Measurements from ENCODE around the gene TNFRSF12A. TPM values are rescaled to one million over a fixed set of nuclear protein-coding genes. Genes with fewer than 3 reads are reported as not detected.

The TNFRSF12A gene
- total RNA-seq, 4 donors from 2014 or later, result 11.7 to 60.0 (median 23.6) TPM

- 90 to 91% methylated on average over 17 to 18 of the region's 18 CpGs for WGBS, 2 donors
- no peak for TF ChIP-seq CTCF (IDR thresholded peaks at IDR 0.05)
- DNase-seq (ENCODE audit: low spot score in 2 of 2), result no peak
- intact Hi-C loops (cut with DNase I; ENCODE audit: low total_unique reads), result no loop called here
- H3K4me3 ChIP-seq (ENCODE audit: low read depth, poor library complexity, severe bottlenecking), result no peak overlapping the region
These were observed 5.1 kb downstream of the TNFRSF12A start for GRCh38 chr16:3025032-3026002.

- no peak overlapping the region for H3K4me3 ChIP-seq (ENCODE audit: low read depth, poor library complexity, severe bottlenecking)
- WGBS, 2 donors, result 92 to 94% methylated on average over 8 of the region's 8 CpGs
- intact Hi-C loops (cut with DNase I; ENCODE audit: low total_unique reads), result no loop called here
- no peak for DNase-seq (ENCODE audit: low spot score in 2 of 2)
- no peak for TF ChIP-seq POLR2A (IDR thresholded peaks at IDR 0.05)
- no peak for TF ChIP-seq CTCF (IDR thresholded peaks at IDR 0.05)
These were observed 5.8 kb downstream of the TNFRSF12A start for GRCh38 chr16:3026003-3026378.

- intact Hi-C loops (cut with DNase I; ENCODE audit: low total_unique reads), result no loop called here
- no peak for DNase-seq (ENCODE audit: low spot score in 2 of 2)
- no peak overlapping the region for H3K4me3 ChIP-seq (ENCODE audit: low read depth, poor library complexity, severe bottlenecking)
- TF ChIP-seq CTCF (IDR thresholded peaks at IDR 0.05) (no peak), POLR2A (IDR thresholded peaks at IDR 0.05) (no peak)
- 95 to 96% methylated on average over 19 to 22 of the region's 24 CpGs for WGBS, 2 donors
These were observed 6.7 kb downstream of the TNFRSF12A start for GRCh38 chr16:3026609-3027488.

- H3K4me3 ChIP-seq (ENCODE audit: low read depth, poor library complexity, severe bottlenecking), result no peak overlapping the region
- 90 to 96% methylated on average over 8 of the region's 8 CpGs for WGBS, 2 donors
- intact Hi-C loops (cut with DNase I; ENCODE audit: low total_unique reads), result no loop called here
- TF ChIP-seq CTCF (IDR thresholded peaks at IDR 0.05) (no peak), POLR2A (IDR thresholded peaks at IDR 0.05) (no peak)
- DNase-seq (ENCODE audit: low spot score in 2 of 2), result no peak
These were observed 7.3 kb downstream of the TNFRSF12A start for GRCh38 chr16:3027489-3027795.

- DNase-seq (ENCODE audit: low spot score in 2 of 2), result peak; percentile 59 to 94
- no peak overlapping the region for H3K4me3 ChIP-seq (ENCODE audit: low read depth, poor library complexity, severe bottlenecking)
- no peak for TF ChIP-seq CTCF (IDR thresholded peaks at IDR 0.05)
- TF ChIP-seq POLR2A (IDR thresholded peaks at IDR 0.05), result no peak
- intact Hi-C loops (cut with DNase I; ENCODE audit: low total_unique reads), result no loop called here
- 28 to 31% methylated on average over 26 to 37 of the region's 58 CpGs for WGBS, 2 donors
These were observed 8.0 kb downstream of the TNFRSF12A start for GRCh38 chr16:3027983-3028715.
